C4-2B (cell line): ENCODE measurements around the gene ADAMTSL1.

Experiments used
- ZFX ChIP-seq: fragments of 450-650 bp; IDR thresholded peaks from 2 replicates; pipeline ENCODE4 v1.6.1; 2017
- TF ChIP-seq, protein P1 (sequence below): fragments of 450-650 bp; conservative IDR thresholded peaks from 2 replicates; pipeline ENCODE4 v1.5.1; 2017; ENCODE audit warnings: mild to moderate bottlenecking

DNA sequence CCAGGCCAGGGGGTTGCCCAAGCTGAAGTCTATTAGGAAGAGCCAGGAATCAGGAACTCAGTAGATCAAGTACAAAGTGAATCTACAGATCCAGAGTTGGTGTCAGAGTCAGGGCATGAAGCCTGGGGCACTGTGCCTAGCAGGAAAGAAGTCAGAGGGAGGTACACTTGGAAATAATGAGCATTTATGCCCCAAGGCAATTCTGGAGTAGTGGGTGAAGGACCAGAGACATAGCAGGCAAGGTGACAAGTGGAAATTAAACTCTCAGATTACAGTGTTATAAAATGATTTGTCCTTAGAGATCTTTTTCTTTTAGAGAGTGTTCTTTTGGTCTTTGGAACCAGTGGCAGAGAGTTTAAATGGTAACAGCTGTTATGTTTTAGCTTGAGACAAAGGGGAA lies 138.0 kb downstream of the ADAMTSL1 start:
- TF ChIP-seq, protein P1, sequence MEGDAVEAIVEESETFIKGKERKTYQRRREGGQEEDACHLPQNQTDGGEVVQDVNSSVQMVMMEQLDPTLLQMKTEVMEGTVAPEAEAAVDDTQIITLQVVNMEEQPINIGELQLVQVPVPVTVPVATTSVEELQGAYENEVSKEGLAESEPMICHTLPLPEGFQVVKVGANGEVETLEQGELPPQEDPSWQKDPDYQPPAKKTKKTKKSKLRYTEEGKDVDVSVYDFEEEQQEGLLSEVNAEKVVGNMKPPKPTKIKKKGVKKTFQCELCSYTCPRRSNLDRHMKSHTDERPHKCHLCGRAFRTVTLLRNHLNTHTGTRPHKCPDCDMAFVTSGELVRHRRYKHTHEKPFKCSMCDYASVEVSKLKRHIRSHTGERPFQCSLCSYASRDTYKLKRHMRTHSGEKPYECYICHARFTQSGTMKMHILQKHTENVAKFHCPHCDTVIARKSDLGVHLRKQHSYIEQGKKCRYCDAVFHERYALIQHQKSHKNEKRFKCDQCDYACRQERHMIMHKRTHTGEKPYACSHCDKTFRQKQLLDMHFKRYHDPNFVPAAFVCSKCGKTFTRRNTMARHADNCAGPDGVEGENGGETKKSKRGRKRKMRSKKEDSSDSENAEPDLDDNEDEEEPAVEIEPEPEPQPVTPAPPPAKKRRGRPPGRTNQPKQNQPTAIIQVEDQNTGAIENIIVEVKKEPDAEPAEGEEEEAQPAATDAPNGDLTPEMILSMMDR: no peak
- no peak for TF ChIP-seq ZFX
